Left hindlimb (tissue), 1 donor: ENCODE measurements around the gene KLF16.

Experiments
- DNase-seq: peaks from one replicate; pipeline ENCODE4 v3.0.0-alpha.2; 2018

KLF16 gene

GRCh38 chr19:1854039-1854541 lies 9.3 kb downstream of the KLF16 start:
- DNase-seq = no peak

GRCh38 chr19:1853295-1854038 lies 9.9 kb downstream of the KLF16 start:
- no peak for DNase-seq

- no peak for DNase-seq
These were observed 10.7 kb downstream of the KLF16 start for GRCh38 chr19:1852581-1853128.

- peak; percentile 77 for DNase-seq
These were observed 11.5 kb downstream of the KLF16 start for GRCh38 chr19:1851654-1852580.

- no peak for DNase-seq
These were observed 12.3 kb downstream of the KLF16 start for GRCh38 chr19:1850809-1851653.

- DNase-seq = no peak
These were observed 13.4 kb downstream of the KLF16 start for GRCh38 chr19:1849886-1850398.

- no peak for DNase-seq
These were observed 14.3 kb downstream of the KLF16 start for GRCh38 chr19:1849132-1849474.

- peak; percentile 96 for DNase-seq
These were observed 14.8 kb downstream of the KLF16 start, which contains the start of gene REXO1 for GRCh38 chr19:1848399-1849131. TSS of gene REXO1 (minus strand) at chr19:1848483. CDS start at chr19:1848358, 125 bp downstream.

GRCh38 chr19:1847684-1848398 lies 15.5 kb downstream of the KLF16 start:
- no peak for DNase-seq

GRCh38 chr19:1847348-1847683 lies 16.1 kb downstream of the KLF16 start:
- DNase-seq = no peak

- DNase-seq = no peak
These were observed 16.7 kb downstream of the KLF16 start for GRCh38 chr19:1846517-1847204.

- DNase-seq = no peak
These were observed 17.7 kb downstream of the KLF16 start for GRCh38 chr19:1845642-1846041.

GRCh38 chr19:1845125-1845515 lies 18.3 kb downstream of the KLF16 start:
- no peak for DNase-seq

GRCh38 chr19:1844513-1845124 lies 18.8 kb downstream of the KLF16 start:
- DNase-seq = no peak

- DNase-seq = no peak
These were observed 19.6 kb downstream of the KLF16 start for GRCh38 chr19:1843646-1844394.

GRCh38 chr19:1843116-1843515 lies 20.3 kb downstream of the KLF16 start:
- DNase-seq = no peak

- no peak for DNase-seq
These were observed 22.0 kb downstream of the KLF16 start for GRCh38 chr19:1841209-1841924.

- DNase-seq = no peak
These were observed 22.8 kb downstream of the KLF16 start for GRCh38 chr19:1840541-1841115.
